DOHH2 (cell line): ENCODE results near the gene MSANTD3.

Source experiments
- H3F3A ChIP-seq: fragments of 200-600 bp; sonication (generic), shearing (Covaris generic); 2 replicates; pipeline ENCODE4 v1.6.0; 2016; ENCODE audit warnings: antibody characterized with exemption, mild to moderate bottlenecking; ENCODE audit not compliant: control insufficient read depth, insufficient read depth
- H3K27ac ChIP-seq: fragments of 200-600 bp; sonication (generic); 2 replicates; pipeline ENCODE4 v1.5.1; 2014; ENCODE audit warnings: low read depth, mild to moderate bottlenecking, low read length, moderate library complexity
- H3K27me3 ChIP-seq: fragments of 200-600 bp; sonication (generic); 2 replicates; pipeline ENCODE4 v1.6.1; 2014; ENCODE audit warnings: mild to moderate bottlenecking, low read length, mixed read lengths; ENCODE audit not compliant: control insufficient read depth
- H3K36me3 ChIP-seq: fragments of 200-600 bp; sonication (generic); 2 replicates; pipeline ENCODE4 v1.6.1; 2014; ENCODE audit warnings: mild to moderate bottlenecking, low read length, moderate library complexity, mixed read lengths; ENCODE audit not compliant: control insufficient read depth
- H3K4me1 ChIP-seq: fragments of 200-600 bp; sonication (generic); 2 replicates; pipeline ENCODE4 v1.6.1; 2014; ENCODE audit warnings: mild to moderate bottlenecking, low read length, mixed read lengths; ENCODE audit not compliant: control insufficient read depth
- H3K4me2 ChIP-seq: fragments of 200-600 bp; sonication (generic); 2 replicates; pipeline ENCODE4 v1.6.0; 2014; ENCODE audit warnings: mild to moderate bottlenecking, low read length, moderate library complexity
- H3K4me3 ChIP-seq: fragments of 200-600 bp; sonication (generic); 2 replicates; pipeline ENCODE4 v1.5.1; 2014; ENCODE audit warnings: mild to moderate bottlenecking, low read length, mixed read lengths
- H3K79me2 ChIP-seq: fragments of 200-600 bp; sonication (generic); 2 replicates; pipeline ENCODE4 v1.6.1; 2014; ENCODE audit warnings: mild to moderate bottlenecking, low read length, mixed read lengths; ENCODE audit not compliant: control insufficient read depth
- H3K9me2 ChIP-seq: fragments of 200-600 bp; sonication (generic); replicated peaks from 2 replicates; pipeline ENCODE4 v1.6.1; 2014; ENCODE audit warnings: mild to moderate bottlenecking, low read length, mixed read lengths; ENCODE audit not compliant: control insufficient read depth
- H3K9me3 ChIP-seq: fragments of 200-600 bp; sonication (generic); 2 replicates; pipeline ENCODE4 v1.6.1; 2014; ENCODE audit warnings: antibody characterized with exemption, low read length, mixed read lengths; ENCODE audit not compliant: control insufficient read depth, insufficient read depth
- H4K20me1 ChIP-seq: fragments of 200-600 bp; sonication (generic); 2 replicates; pipeline ENCODE4 v1.6.0; 2014; ENCODE audit warnings: low read depth, mild to moderate bottlenecking, antibody characterized with exemption, low read length, moderate library complexity; ENCODE audit not compliant: control insufficient read depth, insufficient read depth
- CTCF ChIP-seq: fragments of 200-600 bp; sonication (generic); IDR thresholded peaks from one replicate; pipeline ENCODE4 v1.5.1; 2014; ENCODE audit warnings: antibody characterized with exemption, mild to moderate bottlenecking, low read depth, low read length; ENCODE audit not compliant: poor library complexity, severe bottlenecking
- EZH2phosphoT487 ChIP-seq: fragments of 200-600 bp; sonication (generic); IDR thresholded peaks from 2 replicates; pipeline ENCODE4 v1.6.1; 2017; ENCODE audit warnings: borderline replicate concordance, mild to moderate bottlenecking, antibody characterized with exemption, low read length, moderate library complexity, mixed read lengths

The MSANTD3 gene

GRCh38 chr9:100459963-100460362 is 33.0 kb downstream of the MSANTD3 start:
- H3K4me1 ChIP-seq, result no peaks in the 10 kb centered on the region
- no peaks in the 10 kb centered on the region for H4K20me1 ChIP-seq
- H3K27ac ChIP-seq, result no peak overlapping the region
- no peaks in the 10 kb centered on the region for H3K79me2 ChIP-seq
- no peaks in the 10 kb centered on the region for H3F3A ChIP-seq
- no peaks in the 10 kb centered on the region for H3K9me2 ChIP-seq
- no peak overlapping the region for H3K4me2 ChIP-seq
- no peak for TF ChIP-seq CTCF
- TF ChIP-seq EZH2phosphoT487, result no peak
- no peaks in the 10 kb centered on the region for H3K27me3 ChIP-seq
- H3K9me3 ChIP-seq, result no peaks in the 10 kb centered on the region
- no peak overlapping the region for H3K4me3 ChIP-seq
- H3K36me3 ChIP-seq, result no peaks in the 10 kb centered on the region

GRCh38 chr9:100465274-100465673 is 38.3 kb downstream of the MSANTD3 start:
- no peaks in the 10 kb centered on the region for H3K9me2 ChIP-seq
- no peak for TF ChIP-seq EZH2phosphoT487
- TF ChIP-seq CTCF, result no peak
- H3K4me2 ChIP-seq, result no peak overlapping the region
- no peaks in the 10 kb centered on the region for H3K4me1 ChIP-seq
- H3K4me3 ChIP-seq, result no peak overlapping the region
- no peaks in the 10 kb centered on the region for H3K36me3 ChIP-seq
- no peaks in the 10 kb centered on the region for H3K79me2 ChIP-seq
- H3K9me3 ChIP-seq, result no peaks in the 10 kb centered on the region
- no peak overlapping the region for H3K27ac ChIP-seq
- peaks cover 2% of the 10 kb centered on the region for H3K27me3 ChIP-seq
- no peaks in the 10 kb centered on the region for H3F3A ChIP-seq
- no peaks in the 10 kb centered on the region for H4K20me1 ChIP-seq

GRCh38 chr9:100465761-100466160 is 38.8 kb downstream of the MSANTD3 start:
- H3K27me3 ChIP-seq, result peaks cover 2% of the 10 kb centered on the region
- H4K20me1 ChIP-seq, result no peaks in the 10 kb centered on the region
- H3K9me3 ChIP-seq, result no peaks in the 10 kb centered on the region
- H3K36me3 ChIP-seq, result no peaks in the 10 kb centered on the region
- H3F3A ChIP-seq, result no peaks in the 10 kb centered on the region
- TF ChIP-seq CTCF (no peak), EZH2phosphoT487 (no peak)
- H3K4me2 ChIP-seq, result no peak overlapping the region
- no peaks in the 10 kb centered on the region for H3K9me2 ChIP-seq
- no peak overlapping the region for H3K4me3 ChIP-seq
- no peaks in the 10 kb centered on the region for H3K79me2 ChIP-seq
- H3K27ac ChIP-seq, result no peak overlapping the region
- H3K4me1 ChIP-seq, result no peaks in the 10 kb centered on the region
